Epithelial cell of proximal tubule (primary cell): ENCODE measurements around the gene GEMIN7. TPM values are rescaled to one million over a fixed set of nuclear protein-coding genes. Genes with fewer than 3 reads are reported as not detected.
A peak's percentile ranks its signal among the peaks of the same experiment; 100 is the strongest.

Source experiments
- DNase-seq: peaks from one replicate; pipeline ENCODE4 v3.0.0-alpha.2; 2011; ENCODE audit warnings: low read depth
- H3K4me3 ChIP-seq: 2 replicates; pipeline ENCODE4 v1.5.1; 2011; ENCODE audit warnings: low read depth, mild to moderate bottlenecking, low read length
- total RNA-seq: library from RNA; depleted of rRNA; stranded (reverse); fragments of >200 nt; gene quantifications from 2 replicates; pipeline ENCODE4 v1.2.3, GENCODE V29; 2015
- TF ChIP-seq, protein P1 (sequence below): conservative IDR thresholded peaks from 2 replicates; pipeline ENCODE4 v1.5.1; 2012; ENCODE audit warnings: low read depth, mild to moderate bottlenecking, low read length

Gene GEMIN7
- total RNA-seq, 1 donor from 2014 or later, result 38.2 TPM

DNA sequence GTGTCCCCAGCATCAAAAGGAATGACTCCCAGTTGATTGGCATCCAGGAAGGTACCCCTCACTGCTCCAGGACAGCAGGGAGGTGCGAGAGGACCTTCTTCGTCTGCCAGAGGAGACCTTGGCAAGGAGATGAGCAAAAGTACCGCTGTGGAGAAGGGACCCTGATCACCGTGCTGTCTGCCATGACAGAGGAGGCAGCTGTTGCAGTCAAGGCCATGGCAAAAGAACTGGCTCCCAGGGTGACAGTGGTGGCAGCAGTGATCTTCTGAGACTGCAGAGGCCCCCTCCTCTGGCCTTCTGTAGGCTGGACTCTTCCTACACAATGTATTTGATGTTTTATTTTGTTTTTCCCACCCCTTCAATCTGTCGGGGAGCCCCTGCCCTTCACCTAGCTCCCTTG lies 49.7 kb downstream of the GEMIN7 start:
- TF ChIP-seq, protein P1, sequence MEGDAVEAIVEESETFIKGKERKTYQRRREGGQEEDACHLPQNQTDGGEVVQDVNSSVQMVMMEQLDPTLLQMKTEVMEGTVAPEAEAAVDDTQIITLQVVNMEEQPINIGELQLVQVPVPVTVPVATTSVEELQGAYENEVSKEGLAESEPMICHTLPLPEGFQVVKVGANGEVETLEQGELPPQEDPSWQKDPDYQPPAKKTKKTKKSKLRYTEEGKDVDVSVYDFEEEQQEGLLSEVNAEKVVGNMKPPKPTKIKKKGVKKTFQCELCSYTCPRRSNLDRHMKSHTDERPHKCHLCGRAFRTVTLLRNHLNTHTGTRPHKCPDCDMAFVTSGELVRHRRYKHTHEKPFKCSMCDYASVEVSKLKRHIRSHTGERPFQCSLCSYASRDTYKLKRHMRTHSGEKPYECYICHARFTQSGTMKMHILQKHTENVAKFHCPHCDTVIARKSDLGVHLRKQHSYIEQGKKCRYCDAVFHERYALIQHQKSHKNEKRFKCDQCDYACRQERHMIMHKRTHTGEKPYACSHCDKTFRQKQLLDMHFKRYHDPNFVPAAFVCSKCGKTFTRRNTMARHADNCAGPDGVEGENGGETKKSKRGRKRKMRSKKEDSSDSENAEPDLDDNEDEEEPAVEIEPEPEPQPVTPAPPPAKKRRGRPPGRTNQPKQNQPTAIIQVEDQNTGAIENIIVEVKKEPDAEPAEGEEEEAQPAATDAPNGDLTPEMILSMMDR, result no peak
- DNase-seq, result no peak

DNA sequence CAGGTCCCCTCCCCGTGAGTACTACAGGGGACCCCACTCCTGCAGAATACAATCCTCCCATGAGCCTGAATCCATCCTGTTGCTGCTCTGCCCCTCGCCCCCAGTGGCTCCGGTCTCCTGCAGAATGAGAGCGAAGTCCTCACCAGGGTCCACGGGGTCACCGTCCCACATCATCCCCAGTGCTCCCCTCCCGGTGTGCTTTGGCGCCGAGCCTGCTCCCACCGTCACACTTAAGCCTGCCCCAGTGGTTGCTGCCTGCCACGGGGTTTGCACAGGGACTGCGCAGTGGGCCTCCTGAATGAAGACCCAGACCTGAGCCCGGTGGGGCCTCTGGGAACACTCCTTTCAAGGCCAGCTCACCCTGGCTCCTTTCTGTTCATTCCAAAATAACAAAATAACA lies 51.2 kb downstream of the GEMIN7 start:
- H3K4me3 ChIP-seq, result no peak overlapping the region
- TF ChIP-seq, protein P1, result no peak
- no peak for DNase-seq

More for the DNA sequence above, 49.7 kb downstream of the GEMIN7 start:
- no peak overlapping the region for H3K4me3 ChIP-seq

GRCh38 chr19:45130888-45131615 lies 52.0 kb downstream of the GEMIN7 start:
- TF ChIP-seq, protein P1, result peak; percentile 52
- no peak overlapping the region for H3K4me3 ChIP-seq
- DNase-seq, result no peak

- H3K4me3 ChIP-seq, result no peak overlapping the region
- DNase-seq, result no peak
- TF ChIP-seq, protein P1, result no peak
These were observed 54.6 kb downstream of the GEMIN7 start for GRCh38 chr19:45133661-45134060.

GRCh38 chr19:45135176-45135885 lies 56.3 kb downstream of the GEMIN7 start:
- TF ChIP-seq, protein P1, result no peak
- no peak for DNase-seq
- no peak overlapping the region for H3K4me3 ChIP-seq

DNA sequence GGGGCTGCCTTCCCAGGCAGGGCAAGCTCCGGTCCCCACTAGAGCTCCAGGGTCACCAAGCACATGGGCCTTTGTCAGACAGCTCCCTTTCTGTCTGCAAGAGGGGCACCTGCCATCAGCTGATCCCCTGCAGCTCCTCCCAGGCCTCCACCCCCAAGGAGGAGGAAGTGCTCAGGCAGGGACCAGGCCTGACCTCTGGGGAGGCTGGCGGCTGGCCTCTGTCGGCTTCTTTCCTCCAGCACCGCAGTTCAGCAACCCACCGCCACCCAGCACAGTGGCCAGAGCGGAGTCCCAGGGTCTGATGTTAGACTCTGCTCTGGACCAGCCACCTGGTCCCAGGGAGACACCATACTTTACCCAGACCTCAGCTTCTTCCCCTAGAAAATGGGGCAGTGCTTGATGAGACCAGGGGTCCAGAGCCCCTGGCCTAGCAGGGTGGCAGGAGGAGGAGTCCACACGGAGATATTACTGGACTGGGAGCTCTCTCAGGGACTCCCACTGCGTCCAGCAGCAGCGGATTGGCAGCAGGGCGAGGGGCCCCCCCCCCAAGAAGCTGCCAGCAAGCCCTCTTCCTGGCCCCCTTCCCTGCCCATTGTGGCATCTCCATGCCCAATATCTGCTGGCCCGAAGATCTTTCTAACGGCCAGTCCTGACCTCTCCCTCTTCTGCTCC lies 57.6 kb downstream of the GEMIN7 start:
- TF ChIP-seq, protein P1, result no peak
- no peak for DNase-seq
- H3K4me3 ChIP-seq, result no peak overlapping the region
